CD4-positive, alpha-beta T cell treated with Interleukin-4 for 1 hour (primary cell): Measurements from ENCODE around the gene HAPLN2.

Source experiments
- DNase-seq, 2 donors: peaks; one replicate each; pipeline ENCODE4 v3.0.0-alpha.2; 2020 to 2022

The HAPLN2 gene

DNA sequence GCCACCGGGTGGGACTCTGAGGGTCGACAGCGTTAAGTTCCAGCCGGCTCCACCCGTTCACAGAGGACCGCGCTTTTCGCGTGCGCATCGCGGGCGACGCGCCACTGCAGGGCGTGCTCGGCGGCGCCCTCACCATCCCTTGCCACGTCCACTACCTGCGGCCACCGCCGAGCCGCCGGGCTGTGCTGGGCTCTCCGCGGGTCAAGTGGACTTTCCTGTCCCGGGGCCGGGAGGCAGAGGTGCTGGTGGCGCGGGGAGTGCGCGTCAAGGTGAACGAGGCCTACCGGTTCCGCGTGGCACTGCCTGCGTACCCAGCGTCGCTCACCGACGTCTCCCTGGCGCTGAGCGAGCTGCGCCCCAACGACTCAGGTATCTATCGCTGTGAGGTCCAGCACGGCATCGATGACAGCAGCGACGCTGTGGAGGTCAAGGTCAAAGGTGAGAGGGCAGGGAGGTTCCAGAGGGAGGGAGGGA, 27.6 kb downstream of the HAPLN2 start:
- DNase-seq = no peak

DNA sequence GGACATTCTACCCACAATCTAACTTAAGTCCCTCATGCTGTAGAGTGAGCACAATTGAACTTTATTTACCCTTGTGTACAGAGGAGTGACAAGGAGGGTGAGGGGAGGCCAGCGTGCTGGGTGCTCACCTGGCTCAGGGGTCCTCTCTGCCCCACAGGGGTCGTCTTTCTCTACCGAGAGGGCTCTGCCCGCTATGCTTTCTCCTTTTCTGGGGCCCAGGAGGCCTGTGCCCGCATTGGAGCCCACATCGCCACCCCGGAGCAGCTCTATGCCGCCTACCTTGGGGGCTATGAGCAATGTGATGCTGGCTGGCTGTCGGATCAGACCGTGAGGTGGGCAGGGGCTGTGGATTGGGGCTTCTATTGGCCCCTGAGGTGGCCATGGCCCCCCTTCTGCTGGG, 28.1 kb downstream of the HAPLN2 start:
- no peak for DNase-seq

- DNase-seq = no peak
These were observed 29.3 kb downstream of the HAPLN2 start for GRCh38 chr1:156648496-156648895.

- no peak for DNase-seq
These were observed 29.7 kb downstream of the HAPLN2 start for GRCh38 chr1:156648951-156649350.

DNA sequence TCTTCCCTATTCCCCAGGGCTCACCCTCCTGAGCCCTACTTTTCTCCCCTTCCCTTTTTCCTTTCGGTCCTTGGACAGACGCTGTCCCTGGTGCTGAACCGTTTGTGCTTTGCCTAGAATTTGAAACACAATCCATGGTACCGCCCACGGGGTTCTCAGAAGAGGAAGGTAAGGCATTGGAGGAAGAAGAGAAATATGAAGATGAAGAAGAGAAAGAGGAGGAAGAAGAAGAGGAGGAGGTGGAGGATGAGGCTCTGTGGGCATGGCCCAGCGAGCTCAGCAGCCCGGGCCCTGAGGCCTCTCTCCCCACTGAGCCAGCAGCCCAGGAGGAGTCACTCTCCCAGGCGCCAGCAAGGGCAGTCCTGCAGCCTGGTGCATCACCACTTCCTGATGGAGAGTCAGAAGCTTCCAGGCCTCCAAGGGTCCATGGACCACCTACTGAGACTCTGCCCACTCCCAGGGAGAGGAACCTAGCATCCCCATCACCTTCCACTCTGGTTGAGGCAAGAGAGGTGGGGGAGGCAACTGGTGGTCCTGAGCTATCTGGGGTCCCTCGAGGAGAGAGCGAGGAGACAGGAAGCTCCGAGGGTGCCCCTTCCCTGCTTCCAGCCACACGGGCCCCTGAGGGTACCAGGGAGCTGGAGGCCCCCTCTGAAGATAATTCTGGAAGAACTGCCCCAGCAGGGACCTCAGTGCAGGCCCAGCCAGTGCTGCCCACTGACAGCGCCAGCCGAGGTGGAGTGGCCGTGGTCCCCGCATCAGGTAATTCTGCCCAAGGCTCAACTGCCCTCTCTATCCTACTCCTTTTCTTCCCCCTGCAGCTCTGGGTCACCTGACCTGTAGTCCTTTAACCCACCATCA, 33.1 kb downstream of the HAPLN2 start:
- no peak for DNase-seq

GRCh38 chr1:156652992-156653355, 33.8 kb downstream of the HAPLN2 start:
- no peak for DNase-seq

GRCh38 chr1:156654700-156655099, 35.5 kb downstream of the HAPLN2 start:
- no peak for DNase-seq

DNA sequence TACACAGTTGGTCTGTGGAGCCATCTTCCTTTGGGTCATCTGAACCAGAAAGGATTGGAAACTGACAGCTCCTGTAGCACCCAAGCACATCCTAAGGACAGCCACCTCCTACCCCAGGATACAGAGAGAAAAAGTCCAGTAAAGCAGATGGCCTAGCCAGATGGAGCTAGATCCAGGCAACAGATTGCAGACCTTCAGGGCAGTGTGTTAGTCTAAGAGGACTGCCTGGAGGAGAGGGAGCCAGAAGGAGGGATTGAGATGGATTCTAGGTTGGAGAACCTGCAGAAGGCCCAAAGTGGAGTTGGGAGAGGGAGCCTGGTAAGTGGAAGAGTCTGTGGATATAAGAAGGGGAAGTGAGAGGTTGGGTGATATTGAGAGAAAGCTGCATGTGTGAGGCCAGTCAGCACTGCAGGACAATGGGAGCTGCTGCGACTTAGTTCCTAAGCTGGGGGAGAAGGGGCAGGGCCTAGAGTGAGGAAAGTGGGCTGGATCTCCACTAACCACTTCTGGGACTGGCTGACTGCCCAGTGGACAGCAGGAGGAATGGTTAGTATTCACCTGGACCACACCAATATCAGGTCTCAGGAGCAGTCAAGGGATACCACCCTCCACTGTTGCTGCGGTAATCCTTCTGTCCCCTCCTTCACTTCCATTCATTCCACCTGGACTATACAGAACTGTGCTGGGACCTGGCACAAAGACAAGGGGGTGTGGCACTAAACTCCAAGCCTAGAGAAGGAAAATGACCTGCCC, 36.1 kb downstream of the HAPLN2 start:
- no peak for DNase-seq

- DNase-seq = no peak
These were observed 36.8 kb downstream of the HAPLN2 start for GRCh38 chr1:156655904-156656516.

- DNase-seq = peak; percentile 75
These were observed 37.9 kb downstream of the HAPLN2 start for GRCh38 chr1:156656806-156657740.

DNA sequence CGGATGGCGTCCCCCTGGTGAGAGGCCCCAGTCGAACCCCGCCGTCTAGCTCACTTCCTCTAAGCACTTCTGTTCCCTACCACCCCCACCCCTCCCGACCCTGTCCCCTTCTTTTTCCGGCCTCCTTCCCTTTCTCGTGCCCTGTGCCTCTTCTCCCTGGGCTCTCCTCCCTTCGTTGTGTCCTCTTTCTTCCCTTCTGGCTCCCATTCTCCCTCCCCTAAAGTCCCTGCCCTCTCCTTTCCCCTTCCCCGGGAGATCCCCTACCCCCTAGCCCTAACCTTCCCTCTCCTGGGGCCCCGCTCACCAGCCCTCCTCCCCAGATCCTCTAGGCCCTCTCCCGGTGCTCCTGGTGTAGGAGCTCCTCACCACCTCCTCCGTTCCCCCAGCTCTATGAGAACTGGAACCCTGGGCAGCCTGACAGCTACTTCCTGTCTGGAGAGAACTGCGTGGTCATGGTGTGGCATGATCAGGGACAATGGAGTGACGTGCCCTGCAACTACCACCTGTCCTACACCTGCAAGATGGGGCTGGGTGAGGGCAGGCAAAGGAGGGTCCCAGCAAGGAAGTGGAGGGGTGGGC, 38.6 kb downstream of the HAPLN2 start:
- DNase-seq = no peak

DNA sequence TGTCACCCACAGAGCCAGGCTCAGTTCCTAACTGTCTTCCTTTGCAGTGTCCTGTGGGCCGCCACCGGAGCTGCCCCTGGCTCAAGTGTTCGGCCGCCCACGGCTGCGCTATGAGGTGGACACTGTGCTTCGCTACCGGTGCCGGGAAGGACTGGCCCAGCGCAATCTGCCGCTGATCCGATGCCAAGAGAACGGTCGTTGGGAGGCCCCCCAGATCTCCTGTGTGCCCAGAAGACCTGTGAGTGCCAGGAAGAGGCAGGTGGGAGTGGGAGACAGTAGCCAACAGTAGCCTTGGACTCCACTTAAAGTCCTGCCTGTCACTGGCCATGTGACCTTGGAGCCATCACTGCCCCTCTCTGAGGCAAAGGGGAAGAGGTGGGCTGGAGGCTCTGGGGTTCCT, 39.3 kb downstream of the HAPLN2 start:
- DNase-seq = no peak

- DNase-seq = no peak
These were observed 39.8 kb downstream of the HAPLN2 start for GRCh38 chr1:156658945-156659574.

- no peak for DNase-seq
These were observed 40.4 kb downstream of the HAPLN2 start for GRCh38 chr1:156659661-156659987.

- peak; percentile 91 to 93 for DNase-seq
These were observed 41.0 kb downstream of the HAPLN2 start for GRCh38 chr1:156659988-156660751.

GRCh38 chr1:156660752-156661112, 41.5 kb downstream of the HAPLN2 start:
- DNase-seq = no peak

GRCh38 chr1:156662005-156662799, 43.0 kb downstream of the HAPLN2 start:
- DNase-seq = no peak

GRCh38 chr1:156662800-156663055, 43.5 kb downstream of the HAPLN2 start:
- no peak for DNase-seq

DNA sequence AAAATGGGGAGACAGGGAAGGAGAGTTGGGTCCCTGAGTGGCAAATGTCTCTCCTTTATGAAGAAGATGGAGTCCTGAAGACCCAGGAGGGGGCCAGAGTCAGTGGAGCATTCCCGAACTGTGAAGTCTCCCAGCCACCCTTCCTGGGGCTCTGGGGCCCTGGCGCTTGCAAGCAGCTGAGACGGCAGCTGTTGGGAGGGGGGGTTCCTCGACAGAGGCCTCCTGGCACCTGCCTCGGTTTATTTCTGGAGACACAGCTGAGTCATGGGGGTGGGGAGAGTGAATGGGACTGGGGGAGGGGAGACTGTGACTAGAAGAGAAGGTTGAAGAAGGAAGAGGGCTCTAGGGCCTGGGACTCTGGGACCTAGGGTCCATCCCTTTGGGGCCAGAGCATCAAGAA, 44.0 kb downstream of the HAPLN2 start:
- no peak for DNase-seq

GRCh38 chr1:156664046-156664766, 45.0 kb downstream of the HAPLN2 start:
- DNase-seq = no peak
